HG02870 (cell line): ENCODE results near the gene KRT34.
"Not testable (repeated sequence)": the region's sequence is repeated elsewhere in the genome, so short reads cannot be mapped to it uniquely, and the experiment has no call there.

Experiments used
- ATAC-seq: cut with Tn5 transposase; IDR thresholded peaks from one replicate; pipeline ENCODE4 v1.9.1; 2021; ENCODE audit warnings: mild to moderate bottlenecking, moderate library complexity; ENCODE audit not compliant: unreplicated experiment

KRT34 gene

DNA sequence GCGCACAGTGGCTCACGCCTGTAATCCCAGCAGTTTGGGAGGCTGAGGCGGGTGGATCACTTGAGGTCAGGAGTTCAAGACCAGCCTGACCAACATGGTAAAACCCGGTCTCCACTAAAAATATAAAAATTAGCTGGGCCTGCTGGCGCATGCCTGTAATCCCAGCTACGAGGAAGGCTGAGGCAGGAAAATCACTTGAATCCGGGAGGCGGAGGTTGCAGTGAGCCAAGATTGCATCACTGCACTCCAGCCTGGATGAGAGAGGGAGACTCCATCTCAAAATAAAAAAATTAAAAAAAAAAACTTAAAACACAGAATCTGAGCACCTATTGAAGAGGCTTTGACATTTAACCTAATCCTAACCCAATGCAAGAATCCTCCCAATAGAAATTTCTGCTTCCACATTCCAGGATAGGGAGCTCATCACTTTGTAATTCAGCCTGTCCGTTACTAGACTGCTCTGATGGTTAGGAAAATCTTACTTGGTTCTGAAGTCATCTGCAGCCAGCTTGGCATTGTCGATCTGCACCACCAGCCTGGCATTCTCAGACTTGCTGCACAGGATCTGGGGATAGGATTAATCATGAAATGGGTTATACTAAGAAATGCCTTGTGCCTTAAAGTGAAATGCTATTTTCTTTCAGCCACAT, 14.6 kb downstream of the KRT34 start:
- ATAC-seq: no peak

DNA sequence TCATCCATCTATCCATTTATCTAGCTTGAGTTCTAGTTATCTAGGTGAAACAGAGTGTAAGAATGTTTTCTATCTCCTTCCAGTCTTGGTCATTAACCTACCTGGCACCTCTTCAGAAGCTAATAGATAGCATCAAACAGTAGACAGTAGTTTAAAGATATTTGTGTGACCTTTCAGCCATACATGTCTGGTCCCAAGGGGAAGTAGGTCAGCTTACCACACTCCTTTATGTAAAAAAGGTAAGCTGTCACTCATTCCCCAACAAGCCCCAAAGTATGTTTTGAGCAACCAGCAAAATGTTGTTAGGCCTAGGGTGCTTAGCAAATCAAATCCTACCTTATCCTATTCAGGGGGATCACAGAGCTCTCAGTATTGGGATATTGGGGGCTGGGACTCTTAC, 16.0 kb downstream of the KRT34 start:
- ATAC-seq: no peak

DNA sequence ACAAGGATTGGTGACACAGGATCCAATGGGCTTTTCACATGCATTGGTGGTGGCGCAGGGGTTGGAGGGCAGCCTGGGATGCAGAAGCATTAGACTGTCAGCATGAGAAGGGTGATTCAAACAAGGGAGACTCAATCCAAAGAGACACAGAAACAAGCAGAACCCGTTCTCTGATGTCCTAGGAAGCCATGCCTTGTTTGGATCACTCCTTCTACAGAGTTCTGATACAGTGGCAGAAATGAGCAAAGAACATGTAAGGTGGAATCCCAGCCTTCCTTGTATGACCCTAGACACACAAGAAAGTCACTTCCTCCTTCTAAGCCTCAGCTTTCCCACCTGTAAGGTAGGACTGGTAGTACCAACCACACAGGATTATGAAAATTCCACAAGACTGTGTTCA, 18.2 kb downstream of the KRT34 start:
- ATAC-seq: no peak

DNA sequence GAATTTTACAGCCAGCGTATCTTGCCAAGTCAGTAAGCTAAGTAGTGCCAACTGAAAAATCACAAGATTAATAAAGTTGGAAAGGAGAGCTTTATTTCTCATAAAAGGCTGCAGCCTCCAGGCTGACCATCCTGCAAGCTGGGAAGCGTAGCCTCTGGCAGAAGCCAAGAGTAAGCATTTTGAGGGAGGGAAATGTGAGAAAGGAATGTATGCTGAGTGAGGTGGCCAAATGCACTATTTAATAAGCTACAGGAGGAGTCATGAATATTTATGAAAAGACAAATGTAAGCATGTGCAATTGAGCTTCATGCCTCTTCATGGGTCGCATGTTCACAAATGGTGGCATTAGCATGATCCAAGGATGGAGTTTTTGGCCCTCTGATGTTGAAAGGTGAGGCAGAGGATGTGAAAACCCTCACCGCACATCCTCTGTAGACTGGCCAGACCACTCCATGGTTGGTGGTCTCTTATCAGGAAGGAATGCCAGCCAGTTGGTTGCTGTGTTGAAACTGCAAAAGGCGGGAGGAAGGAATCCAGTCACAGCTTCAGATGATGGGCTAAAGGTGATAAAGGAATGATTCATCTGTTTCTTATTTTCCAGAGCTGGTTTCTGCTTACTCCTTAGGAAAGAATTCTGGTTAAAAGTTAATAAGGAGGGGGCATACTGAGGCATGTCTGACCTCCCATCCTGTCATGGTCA, 21.7 kb downstream of the KRT34 start:
- no peak for ATAC-seq

DNA sequence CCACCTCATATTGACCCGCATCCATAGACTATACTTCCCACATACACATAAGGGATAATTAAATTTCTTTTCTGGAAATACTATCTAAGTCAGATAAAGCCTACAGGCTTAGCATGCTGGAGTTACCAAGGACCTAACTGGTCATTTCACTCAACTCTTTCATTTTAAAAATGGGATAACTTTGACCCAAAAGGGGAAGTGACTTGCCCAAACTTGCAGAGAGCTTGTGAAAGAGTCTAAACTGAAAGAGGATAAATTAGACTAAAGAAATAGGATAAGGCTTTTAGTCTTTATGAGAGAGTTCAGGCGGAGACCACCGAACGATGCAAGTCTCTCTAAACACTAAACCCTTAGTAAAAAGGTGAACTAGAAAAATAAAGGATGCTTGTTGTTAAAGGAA, 27.6 kb downstream of the KRT34 start:
- no peak for ATAC-seq

DNA sequence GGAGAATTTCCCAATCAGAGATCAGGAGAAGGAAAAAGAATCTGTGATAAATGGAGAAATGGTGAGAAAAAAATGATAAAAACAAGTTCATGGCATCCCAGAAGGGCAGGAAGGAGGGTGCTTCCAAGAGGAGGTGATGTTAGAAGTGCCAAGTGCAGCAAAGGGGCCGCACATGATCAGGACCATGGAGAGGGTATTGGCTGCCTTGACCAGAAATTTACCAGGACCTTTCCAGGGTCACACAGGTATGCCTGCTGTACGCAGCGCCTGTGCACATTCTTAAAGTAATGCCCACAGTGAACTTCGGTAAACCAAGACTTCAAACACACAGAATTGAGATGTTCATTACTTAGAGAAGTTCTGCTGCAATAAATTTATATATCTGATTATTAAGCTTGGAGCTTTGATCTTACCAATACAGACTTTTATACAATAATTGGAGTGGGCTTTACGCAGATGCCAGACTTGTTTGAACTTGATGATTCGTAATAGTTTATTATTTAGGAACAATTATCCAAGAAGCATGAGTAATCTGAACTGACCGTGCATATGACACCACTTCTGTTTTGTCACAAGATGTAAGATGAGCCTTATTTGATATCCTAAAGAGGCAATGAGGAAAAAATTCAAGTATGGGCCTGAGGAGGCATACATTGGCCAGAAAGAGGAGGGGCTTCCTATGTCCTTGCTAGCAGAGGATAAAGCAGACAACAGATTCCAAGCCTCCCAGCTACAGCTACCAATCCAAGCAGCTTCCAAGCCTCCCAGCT, 29.3 kb downstream of the KRT34 start:
- no peak for ATAC-seq

DNA sequence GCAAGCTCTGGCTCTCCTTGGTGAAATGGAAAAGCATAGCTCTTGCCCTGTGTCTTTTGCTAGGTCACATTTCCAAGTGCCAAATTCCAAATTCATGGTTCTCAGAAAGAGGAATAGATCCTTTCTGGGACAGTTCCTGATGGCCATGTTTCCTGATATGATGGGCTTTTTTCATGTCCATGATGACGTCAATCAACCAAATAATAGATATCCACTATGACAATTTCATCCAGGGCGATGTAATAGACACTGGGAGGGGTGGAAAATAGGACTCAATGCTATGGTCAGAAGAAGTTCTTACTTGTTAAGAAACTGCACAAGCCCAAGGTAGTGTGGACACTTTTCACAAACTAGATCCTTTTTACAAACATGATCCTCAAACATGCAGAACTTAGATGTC, 30.9 kb downstream of the KRT34 start:
- no peak for ATAC-seq

DNA sequence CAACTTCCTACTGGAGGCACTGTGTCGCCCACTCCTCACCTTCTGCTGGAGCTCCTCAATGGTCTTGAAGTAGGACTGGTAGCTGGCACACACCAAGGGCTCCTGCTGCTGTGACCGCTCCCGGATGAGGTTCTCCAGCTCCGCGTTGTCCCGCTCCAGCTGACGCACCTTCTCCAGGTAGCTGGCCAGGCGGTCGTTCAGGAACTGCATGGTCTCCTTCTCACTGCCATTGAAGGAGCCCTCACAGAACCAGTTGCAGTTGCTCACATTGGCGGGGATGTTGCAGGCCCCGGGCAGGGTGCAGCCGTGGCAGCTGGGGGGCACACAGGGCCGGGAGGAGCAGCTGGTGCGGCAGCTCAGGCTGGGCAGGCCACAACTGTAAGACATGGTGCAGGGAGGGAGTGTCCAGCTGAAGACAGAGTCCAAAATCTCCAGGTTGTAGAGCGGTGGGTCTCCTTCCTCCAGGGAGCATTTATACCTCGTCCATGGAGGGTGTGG, 31.7 kb downstream of the KRT34 start, which contains the start of gene KRT33A:
TSS of gene KRT33A (minus strand) at position 448 of the 498 bp plus-strand sequence. CDS start at position 387, 61 bp downstream.
- not testable (repeated sequence) for ATAC-seq

DNA sequence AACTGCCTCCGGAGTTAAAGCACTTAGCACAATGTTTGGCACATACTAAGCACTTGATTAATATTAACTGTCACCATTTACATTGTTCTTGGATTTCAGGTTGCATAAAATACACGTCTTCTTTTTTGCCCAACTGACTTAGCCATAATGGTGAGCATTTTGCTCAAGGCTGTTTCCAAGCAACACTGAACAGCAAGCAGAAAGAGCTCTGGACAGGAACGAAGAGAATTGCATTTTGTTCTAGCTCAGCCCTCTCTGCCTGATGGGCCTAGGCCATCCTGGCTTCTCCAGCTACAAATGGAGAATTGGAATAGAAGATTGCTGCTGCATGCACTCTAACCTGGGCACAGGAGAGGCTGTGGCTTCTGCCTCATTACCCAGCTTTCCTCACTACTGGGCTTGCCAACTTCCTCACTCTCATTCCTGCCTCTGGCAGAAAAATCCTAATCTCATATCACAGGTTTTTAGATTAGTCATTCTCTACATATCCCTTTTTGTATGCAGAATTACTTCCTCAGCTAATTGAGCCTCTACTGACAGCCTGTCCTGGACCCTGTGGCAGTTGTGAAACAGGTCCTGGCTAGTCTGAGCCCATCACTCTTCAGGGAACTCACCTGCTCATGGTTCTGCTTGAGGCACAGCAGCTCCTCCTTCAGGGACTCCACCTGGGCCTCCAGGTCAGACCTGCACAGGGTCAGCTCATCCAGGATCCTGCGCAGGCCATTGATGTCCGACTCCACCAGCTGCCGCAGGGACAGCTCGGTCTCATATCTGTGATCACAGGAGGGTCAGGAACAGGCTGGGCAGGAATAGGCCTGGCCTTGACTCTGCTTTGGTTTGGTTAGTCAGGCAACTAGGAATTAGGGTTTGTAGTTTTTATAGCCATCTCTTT, 34.0 kb downstream of the KRT34 start:
- ATAC-seq: no peak

DNA sequence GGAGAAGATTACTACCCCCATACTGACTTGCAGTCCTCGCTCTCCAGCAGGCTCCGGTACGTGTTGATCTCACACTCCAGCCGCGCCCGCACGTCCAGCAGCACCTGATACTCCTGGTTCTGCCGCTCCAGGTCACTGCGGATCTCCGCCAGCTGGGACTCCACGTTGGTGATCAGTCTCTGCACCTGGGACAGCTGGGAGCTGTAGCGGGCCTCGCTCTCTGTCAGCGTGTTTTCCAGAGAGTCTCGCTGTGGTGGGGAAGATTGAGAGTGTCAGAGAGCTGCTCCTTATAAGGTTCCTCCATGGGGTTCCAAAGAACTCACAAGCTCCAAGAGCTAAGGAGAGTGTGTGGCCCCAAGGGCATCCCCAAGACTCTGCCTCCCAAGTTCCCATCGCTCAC, 35.7 kb downstream of the KRT34 start:
- not testable (repeated sequence) for ATAC-seq

DNA sequence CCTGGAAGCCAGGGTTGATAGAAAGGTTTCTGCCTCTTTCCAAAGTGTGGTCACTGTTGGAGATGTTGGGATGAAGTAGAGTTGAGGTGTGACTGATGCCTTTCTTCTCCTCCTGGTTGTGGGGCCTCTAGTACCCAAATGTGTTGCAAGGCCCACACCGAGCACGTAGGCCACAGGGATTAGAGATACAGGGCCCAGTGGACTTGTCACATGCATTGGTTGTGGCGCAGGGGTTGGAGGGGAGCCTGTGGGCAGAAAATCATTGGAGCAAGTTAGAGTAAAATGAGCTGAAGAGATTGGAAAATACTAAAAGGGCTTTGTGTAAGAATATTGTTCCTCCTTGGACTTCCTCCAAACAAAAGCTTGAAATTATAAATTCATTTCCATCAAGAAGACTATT, 36.1 kb downstream of the KRT34 start:
- no peak for ATAC-seq

DNA sequence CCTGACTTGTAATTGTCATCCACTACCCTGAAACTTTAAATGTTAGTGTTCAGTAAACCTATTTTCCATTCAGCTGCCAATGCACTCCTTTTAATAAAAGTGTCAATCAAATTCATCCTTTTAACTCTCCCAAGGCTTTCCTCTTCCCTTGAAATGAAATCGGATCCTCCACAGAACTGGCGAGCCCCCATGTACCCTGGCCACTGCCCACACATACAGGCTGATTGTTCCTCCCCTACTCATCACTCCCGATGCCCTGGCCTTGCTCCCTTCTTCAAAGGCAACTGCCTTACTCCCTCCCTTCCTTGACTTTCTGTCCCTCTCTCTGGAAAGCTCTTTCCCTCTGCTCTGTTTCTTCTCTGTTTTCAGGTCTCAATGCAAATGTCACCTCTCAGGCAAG, 39.1 kb downstream of the KRT34 start:
- ATAC-seq: no peak

DNA sequence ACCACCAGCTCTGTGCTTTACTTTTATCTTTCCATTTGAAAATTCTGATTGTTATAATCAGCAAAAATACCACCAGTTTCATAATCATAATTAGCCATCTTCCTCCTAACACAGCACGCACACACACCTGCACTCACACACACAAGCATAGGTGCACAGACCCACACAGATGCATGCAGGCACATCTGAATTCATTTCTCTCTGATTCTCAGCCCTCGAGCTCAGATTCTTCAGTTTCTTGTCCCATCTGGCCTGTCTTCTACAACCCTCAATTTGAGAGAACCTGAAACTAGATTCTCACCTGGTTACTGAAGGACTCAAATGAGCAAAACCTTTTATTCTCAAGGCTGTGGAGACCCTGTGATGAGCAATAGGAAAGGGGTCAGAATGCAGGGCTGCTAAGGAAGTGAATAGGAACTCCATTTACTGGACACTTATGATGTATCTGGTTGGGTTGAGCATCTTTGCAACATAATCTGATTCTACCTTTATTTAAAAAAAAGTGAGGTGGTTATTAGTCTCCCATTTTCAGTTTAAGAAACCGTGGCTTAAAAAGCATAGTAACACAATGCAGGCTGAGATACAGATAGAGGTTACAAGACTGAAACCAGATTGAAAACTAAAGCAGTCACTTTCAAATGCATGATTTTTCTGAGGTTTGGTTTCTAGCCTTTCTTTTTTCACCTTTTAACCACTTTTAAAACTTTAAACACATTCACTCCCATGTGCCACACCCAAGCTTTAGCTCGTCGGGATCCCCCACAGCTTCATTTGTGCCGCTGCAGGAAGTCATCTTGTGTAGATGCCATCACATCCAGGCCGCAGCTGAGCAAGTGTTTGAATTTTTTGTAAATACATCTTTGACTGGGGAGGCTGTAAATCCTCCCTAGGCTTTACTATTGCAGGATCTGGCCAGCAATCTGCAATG, 40.9 kb downstream of the KRT34 start:
- ATAC-seq: no peak

DNA sequence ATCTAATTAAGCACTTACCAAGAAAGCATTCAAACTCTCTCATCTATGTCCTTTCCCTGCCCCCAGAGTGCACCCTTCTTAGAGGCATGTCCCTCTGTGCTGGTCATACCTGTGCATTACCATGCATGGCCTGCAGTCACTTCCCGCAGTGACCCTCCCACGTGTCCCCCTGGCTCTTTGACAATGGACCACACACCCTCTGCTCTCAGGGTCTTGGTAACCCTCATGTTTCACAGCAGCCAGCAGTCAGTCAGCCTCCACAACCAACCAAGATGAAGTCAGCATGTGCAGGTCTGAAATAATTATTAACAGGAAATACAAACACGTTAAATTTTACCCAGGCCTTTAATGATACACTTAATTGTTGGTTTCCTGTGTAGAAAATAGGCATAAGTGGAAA, 41.6 kb downstream of the KRT34 start:
- ATAC-seq: no peak

DNA sequence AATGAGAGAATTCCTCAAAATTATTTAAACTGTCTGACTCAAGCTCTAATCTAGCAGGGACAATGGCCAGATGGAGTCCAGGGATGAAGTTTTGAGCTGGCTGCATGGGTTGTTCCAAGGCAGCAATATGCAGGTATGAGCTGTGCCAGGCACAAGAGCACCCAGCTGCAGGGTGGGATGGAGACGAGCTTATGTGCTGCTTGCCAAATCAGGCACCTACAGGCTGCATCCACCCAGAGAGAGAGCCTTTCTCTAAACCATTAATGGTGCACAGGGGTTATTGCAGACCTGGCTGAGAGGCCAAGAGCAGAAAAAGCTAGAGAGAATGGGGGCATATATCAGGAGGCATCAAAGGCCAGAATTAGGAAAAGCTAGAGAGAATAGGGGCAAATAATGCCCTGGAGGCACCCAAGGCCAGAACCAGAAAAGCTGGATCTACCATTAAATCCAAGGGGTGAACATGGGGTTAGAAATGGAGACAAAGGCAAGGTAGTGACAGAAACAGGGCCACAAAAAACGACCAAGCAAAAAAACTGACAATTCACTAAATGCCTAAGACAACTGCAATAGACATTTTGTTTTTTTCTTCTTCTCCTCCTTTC, 42.4 kb downstream of the KRT34 start:
- no peak for ATAC-seq

DNA sequence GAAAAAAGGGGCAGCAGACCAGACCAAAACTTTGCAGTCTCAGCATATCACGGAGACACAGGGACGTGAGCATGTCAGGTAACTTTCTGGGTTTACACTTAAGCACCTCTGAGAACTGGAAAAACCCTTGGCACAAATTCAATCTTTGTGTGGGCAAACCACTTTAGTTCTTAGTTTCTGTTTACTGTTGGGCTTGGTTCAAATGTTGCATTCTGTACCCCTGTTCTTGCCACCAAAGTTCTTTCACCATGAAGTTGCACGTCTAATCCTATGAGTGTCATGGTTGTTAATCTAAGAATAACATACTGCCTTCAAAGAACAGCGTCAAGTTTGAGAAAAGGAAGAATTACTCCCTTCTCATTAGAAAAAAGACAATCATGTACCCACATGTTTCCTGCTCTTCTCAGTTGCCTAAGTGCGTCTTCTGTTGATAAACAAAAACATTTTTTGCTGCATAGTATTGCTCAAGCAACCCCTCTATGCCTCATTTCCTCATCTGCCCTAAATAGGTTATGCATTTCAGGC, 43.1 kb downstream of the KRT34 start:
- no peak for ATAC-seq

DNA sequence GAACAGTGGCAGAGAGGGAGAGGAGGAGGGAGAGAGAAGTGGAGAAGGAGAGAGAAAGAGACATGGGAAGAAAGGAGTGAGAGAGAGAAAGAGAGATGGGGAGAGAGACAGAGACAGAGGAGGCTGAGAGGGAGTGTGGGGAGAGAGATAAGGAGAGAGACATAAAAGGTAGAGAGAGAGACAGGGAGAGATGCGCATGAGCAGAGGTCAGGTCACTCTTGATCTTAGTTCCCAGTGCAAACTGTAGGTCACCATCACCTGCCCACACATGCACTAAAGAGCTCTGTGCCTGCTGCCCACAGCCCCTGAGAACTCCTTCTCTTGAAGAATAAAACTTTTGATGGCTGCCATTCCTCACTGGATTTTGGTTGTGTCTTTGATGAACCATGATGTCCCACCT, 46.4 kb downstream of the KRT34 start:
- no peak for ATAC-seq

DNA sequence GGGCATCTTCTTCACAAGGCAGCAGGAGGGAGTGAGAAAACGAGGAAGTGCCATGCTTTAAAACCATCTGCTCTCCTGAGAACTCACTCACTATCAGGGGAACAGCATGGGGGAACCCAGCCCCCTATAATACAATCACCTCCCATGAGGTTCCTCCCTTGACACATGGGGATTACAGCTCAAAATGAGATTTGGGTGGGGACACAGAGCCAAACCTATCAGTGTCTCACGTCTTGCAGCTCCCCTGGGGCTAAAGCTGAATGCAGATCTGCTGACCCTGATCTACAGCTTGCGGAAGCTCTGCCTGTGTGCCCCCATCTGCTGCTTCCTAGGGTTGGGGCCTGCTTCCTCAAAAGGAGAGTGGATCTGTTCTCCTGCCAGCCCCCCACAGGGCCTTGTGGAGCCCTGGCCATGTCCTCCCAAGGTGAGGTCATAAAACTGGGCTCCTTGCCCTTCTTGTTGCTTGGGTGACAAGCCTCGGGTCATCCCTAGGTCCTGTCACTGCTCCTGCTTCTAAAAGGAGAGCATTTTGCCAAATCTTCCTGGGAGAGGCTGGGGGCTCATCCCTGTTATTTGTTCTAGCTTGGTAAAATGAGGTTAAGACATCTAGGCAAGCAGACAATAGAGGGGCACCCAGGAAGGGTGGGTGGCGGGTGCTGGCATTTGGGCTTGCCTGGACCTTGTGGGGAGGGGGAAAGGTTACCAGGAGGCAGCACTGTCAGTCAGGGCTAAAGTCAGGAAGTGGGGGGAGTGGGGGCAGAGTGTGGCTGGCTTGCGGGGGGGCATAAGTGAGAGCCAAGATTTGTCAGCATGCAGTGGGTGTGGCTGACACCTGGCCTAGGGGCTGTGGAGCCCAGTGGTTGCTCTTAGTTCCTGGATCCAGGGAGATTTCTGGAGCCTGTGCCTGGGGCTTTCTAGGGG, 47.5 kb downstream of the KRT34 start:
- no peak for ATAC-seq
